HG03139 (cell line): ENCODE data around the gene SBK2.

Experiments used
- ATAC-seq: cut with Tn5 transposase; IDR thresholded peaks from one replicate; pipeline ENCODE4 v1.9.1; 2021; ENCODE audit not compliant: unreplicated experiment

The SBK2 gene

GRCh38 chr19:55554741-55555152, 17.8 kb upstream of the SBK2 start:
- ATAC-seq = no peak

GRCh38 chr19:55554302-55554701, 17.4 kb upstream of the SBK2 start:
- no peak for ATAC-seq

- ATAC-seq = no peak
Measured at GRCh38 chr19:55553217-55554182, 16.6 kb upstream of the SBK2 start.

GRCh38 chr19:55552620-55553019, 15.7 kb upstream of the SBK2 start:
- ATAC-seq = no peak

- ATAC-seq = no peak
Measured at GRCh38 chr19:55552206-55552605, 15.3 kb upstream of the SBK2 start.

- no peak for ATAC-seq
Measured at GRCh38 chr19:55550321-55550650, 13.4 kb upstream of the SBK2 start.

- no peak for ATAC-seq
Measured at GRCh38 chr19:55549500-55550320, 12.8 kb upstream of the SBK2 start.

GRCh38 chr19:55546822-55547614, 10.1 kb upstream of the SBK2 start:
- ATAC-seq = no peak

GRCh38 chr19:55546011-55546410, 9.1 kb upstream of the SBK2 start:
- no peak for ATAC-seq

- no peak for ATAC-seq
Measured at GRCh38 chr19:55545443-55545842, 8.5 kb upstream of the SBK2 start, which contains the start of gene SBK3. Gene SBK3 (minus strand): TSS chr19:55545543. CDS start chr19:55545543, 0 bp downstream.

GRCh38 chr19:55544776-55545439, 8.0 kb upstream of the SBK2 start:
- no peak for ATAC-seq

- no peak for ATAC-seq
Measured at GRCh38 chr19:55544014-55544413, 7.1 kb upstream of the SBK2 start.

- no peak for ATAC-seq
Measured at GRCh38 chr19:55543567-55543966, 6.6 kb upstream of the SBK2 start.

GRCh38 chr19:55542292-55542855, 5.4 kb upstream of the SBK2 start:
- no peak for ATAC-seq

- ATAC-seq = no peak
Measured at GRCh38 chr19:55541091-55541490, 4.2 kb upstream of the SBK2 start.

GRCh38 chr19:55540619-55541018, 3.7 kb upstream of the SBK2 start:
- no peak for ATAC-seq

- no peak for ATAC-seq
Measured at GRCh38 chr19:55539090-55539984, 2.4 kb upstream of the SBK2 start.

GRCh38 chr19:55538132-55538531, 1.2 kb upstream of the SBK2 start:
- no peak for ATAC-seq

GRCh38 chr19:55537741-55538111, 793 bp upstream of the SBK2 start:
- no peak for ATAC-seq
